ENCODE measurements around the gene AP2A2. TPM values are rescaled to one million over a fixed set of nuclear protein-coding genes. Genes with fewer than 3 reads are reported as not detected.

Gene AP2A2
- total RNA-seq, 1 donor from 2014 or later = 97.3 TPM

DNA sequence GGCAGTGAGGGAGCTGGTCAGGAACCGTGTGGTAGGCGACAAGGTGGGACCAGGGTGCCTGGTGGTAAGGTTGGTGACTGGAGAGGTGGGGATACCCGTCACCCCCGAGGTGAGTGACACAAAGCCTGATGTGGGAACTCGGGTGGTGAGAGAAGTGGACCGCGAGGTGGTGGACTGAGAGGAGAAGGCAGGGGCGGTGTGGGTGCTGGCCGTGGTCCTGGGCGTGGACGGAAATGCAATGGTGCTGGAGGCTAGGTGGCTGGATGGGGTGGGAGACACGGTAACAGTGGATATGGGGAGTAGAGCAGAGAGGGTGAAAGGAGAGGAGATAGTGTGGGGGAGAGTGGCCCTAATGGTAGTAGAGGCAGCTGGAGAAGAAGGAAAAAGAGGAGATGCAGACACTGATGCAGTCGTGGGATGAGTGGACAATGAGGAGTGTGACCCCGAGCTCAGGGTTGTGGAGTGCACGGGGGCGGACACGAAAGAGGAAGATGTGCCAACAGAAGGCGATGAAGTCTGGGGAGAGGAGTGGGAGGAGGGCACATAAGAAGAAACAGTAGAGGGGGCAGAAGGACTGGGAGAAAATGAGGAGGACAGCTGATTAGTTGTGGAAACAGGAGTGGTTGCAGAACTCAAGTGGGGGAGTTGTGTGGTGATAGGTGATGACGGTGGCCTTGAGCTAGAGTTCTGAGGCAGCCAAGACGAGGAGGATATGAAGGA lies 90.3 kb downstream of the AP2A2 start:
- DNase-seq (ENCODE audit: low read depth) = no peak

DNA sequence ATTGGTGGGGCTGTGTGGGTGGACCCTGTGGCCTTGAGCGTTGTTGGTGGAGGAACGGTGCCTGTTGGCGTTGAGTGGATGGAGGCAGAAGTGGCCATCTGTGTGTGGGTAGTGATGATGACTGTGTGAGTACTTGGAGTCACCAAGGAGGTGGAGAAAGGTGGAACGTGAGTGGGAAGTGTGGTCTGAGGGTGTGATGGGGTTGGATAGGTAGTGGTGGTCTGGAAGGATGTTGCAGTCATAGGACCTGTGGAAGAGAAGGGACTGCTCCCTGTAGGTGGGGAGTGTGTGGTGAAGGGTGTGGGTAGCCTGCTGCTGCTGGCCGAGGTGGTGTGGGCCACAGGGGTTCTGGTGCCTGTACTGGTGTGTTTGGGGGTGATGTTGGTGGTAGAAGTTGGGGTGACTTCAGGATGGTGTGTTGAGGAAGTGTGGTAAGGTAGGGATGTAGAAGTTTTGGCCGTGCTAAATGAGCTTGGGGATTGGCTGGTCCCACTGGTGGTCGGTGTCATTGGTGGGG lies 91.0 kb downstream of the AP2A2 start:
- peak; percentile 2 for DNase-seq (ENCODE audit: low read depth)

DNA sequence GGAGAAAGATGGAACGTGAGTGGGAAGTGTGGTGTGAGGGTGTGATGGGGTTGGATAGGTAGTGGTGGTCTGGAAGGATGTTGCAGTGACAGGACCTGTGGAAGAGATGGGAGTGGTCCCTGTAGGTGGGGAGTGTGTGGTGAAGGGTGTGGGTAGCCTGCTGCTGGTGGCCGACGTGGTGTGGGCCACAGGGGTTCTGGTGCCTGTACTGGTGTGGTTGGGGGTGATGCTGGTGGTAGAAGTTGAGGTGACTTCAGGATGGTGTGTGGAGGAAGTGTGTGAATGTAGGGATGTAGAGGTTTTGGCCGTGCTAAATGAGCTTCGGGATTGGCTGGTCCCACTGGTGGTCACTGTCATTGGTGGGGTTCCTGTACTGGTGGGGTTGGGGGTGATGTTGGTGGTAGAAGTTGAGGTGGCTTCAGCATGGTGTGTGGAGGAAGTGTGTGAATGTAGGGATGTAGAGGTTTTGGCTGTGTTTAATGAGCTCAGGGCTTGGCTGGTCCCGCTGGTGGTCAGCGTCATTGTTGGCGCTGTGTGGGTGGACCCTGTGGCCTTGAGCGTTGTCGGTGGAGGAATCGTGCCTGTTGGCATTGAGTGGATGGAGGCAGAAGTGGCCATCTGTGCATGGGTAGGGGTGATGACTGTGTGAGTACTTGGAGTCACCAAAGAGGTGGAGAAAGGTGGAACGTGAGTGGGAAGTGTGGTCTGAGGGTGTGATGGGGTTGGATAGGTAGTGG lies 91.8 kb downstream of the AP2A2 start:
- DNase-seq (ENCODE audit: low read depth) = peak; percentile 2

DNA sequence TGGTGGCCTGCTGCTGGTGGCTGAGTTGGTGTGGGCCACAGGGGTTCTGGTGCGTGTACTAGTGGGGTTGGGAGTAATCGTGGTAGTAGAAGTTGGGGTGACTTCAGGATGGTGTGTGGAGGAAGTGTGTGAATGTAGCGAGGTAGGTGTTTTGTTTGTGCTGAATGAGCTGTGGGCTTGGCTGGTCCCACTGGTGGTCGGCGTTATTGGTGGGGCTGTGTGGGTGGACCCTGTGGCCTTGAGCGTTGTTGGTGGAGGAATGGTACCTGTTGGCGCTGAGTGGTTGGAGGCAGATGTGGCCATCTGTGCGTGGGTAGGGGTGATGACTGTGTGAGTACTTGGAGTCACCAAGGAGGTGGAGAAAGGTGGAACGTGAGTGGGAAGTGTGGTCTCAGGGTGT lies 92.4 kb downstream of the AP2A2 start:
- DNase-seq (ENCODE audit: low read depth) = no peak

DNA sequence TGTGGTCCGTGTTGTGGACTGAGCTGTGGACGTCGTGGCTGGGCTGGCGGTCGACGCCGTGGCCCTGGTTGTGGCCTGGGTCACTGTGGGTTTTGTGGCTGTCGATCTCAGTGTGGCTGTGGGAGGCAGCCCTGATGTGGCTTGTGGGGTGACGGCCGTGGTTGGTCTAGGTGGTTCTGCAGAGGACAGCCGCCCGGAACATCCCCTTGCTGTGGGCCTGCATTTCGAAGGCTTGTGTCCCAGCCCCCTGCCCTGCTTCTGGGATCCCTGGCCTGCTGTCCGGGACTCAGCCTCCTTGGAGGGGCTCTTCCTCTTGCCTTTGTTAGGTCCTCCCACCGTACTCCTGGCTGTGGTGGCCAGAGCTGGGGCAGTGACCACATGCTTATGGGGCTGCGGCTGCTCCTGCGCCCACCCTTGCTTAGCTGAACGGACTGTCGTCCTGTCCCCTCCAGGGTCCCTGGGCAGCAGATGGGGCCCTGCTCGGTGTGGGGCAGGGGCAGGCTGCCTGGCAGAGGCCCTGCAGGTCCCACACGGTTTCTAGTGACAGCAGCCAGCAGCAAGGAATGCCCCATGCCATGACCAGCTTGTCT lies 93.7 kb downstream of the AP2A2 start:
- no peak for DNase-seq (ENCODE audit: low read depth)

DNA sequence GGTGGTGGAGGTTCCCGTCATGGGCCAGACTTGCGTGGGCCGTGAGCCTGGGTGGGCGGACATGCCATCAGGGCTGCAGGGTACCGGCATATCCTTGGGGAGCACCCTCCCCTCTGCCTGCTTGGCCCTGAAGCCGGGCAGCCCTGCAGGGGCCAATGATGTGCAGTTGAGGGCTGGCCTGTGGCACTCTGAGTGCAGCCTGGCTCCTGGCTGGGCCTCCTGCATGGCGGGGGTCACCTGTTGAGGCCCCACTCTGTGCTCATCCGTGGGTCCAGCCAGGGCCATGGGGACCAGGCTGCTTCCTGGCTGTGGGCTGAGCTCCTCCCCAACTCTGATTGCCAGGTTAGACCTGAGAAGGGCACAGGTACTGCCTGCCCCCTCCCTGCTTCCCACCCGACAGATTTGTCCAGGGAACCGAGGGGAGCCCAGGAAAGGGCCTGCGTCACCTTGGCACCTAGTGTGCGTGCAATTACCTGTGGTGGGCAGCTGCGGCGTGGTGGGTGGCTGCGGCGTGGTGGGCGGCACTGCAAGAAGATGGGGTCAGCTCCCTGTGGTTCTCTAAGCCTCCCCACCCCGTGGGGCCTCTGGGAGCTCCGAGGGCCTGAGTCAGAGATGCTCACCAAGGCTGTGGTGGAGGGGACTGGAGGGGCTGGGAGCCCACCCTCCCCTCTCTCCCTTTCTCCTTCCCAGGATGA lies 94.7 kb downstream of the AP2A2 start:
- no peak for DNase-seq (ENCODE audit: low read depth)

DNA sequence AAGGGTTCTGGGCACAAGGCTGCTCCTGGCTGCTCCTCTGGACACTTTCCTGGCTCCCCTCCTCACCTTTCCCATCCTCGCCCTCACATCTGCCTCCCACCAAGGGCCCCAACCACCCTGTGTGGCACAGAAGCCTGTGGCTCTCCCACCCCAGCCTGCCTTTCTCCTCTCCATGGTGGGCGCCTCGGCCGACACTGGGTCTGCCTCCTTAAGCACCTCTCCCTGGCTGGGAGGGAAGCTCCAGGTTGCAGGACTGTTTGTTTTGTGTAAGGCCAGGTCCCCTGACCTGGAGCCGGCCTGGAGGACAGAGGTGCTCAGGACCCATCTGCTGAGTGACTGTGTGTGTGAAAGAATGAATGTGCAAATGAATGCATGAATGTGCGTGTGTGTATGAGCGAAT lies 96.7 kb downstream of the AP2A2 start:
- DNase-seq (ENCODE audit: low read depth) = no peak

DNA sequence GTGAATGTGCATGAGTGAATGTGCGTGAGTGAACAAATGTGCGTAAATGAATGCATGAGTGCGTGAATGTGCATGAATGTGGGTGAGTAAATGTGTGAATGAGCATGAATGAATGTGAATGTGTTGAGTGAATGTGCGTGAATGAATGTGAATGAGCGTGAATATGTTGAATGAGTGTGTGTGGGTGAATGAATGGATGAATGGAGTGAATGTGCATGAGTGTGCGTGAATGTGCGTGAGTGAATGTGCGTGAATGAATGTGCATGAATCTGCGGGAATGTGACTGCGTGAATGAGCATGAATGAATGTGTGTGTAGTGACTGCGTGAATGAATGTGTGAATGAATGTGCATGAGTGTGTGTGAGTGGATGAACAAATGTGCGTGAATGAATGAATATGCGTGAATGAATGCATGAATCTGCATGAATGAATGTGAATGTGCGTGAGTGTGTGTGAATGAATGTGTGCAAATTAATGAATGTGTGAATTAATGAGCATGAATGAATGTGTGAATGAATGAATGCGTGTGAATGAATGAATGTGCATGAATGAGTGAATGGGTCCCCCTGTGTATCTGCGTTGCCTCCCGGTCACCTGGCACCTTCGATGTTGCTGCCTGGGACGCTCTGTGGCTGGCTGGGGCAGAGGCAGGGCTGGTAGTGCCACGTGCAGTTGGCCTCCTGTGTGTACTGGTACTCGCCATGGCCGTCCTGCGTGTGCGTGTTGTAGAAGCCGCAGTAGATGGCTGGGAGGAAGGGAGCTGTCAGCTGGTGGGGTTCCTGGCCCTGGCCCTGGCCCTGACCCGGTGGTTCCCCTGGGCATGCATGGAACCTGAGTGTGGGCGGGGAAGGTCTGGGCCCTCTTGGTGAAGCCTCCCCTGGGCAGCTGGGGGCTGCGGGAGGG lies 97.5 kb downstream of the AP2A2 start:
- no peak for DNase-seq (ENCODE audit: low read depth)

DNA sequence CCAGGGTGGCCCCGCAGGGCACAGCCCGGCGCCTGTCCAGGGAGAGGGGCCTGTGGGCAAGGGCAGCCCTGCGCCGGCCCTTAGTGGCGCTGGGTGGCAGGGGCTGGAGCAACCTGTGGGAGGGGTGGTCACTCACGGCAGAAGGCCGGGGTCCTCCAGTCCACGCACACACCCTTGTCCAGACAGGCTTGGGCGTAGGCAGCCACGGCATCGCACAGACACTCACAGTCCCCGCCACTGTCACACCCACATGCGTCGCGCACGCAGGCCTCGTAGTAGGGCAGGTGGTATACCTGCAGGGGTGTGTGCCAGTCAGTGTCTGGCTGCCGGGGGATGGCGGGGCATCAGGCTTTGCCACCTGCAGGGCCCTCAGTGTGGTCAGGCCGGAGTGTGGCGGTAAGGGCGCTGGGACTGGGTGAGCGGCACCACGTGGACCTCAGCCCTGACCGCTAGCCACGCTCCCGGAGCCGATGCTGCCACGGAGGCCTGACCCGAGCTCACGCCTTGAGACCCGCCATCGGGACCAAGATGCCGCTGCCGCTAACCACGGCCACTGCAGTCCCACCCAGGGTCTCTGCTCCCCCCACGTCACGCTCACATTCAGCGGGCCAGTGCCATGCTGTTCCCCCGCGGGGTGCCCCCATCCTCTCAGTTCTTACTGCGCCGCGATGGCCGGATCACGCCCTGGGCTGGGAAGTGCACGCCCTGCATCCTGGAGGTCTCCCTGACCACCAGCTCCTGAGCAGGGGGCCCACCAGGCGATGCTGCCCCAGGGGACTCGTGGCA lies 98.3 kb downstream of the AP2A2 start:
- no peak for DNase-seq (ENCODE audit: low read depth)

DNA sequence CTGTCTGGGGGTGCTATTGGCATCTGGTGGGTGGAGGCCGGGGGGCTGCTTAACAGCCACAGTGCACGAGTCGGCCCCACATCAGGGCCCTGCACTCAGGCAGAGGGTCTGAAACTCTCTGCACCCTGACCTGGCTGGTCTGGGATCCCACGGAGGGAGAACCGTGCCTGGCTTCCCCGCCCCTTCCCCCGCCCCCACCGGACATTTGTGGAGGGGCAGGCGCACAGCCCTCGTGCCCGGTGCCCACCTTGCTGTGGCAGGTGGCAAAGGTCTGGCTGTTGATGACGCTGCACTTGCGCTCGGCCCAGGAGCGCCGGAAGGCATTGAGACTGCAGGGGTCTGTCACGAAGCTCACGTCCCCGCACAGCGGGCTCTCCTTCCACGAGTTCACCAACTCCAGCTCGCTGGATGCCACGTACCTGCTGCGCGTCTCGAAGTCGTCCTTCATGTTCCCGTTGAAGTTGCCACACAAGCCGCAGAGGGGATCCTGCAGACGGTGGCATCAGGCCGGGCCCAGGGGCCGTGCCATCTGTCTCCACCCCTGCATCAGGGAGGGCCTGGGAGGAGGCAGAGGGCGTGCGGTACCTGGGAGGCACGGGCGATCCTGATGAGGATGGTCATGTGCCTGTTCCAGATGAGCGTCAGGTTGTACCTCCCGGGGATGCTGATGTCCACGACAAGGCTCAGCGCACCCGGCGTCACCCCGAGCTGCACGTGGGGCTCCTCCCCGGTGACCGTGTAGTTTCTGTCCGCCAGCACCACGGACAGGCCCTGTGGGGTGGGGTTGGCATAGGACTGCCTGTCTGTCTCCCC lies 99.1 kb downstream of the AP2A2 start:
- no peak for DNase-seq (ENCODE audit: low read depth)

DNA sequence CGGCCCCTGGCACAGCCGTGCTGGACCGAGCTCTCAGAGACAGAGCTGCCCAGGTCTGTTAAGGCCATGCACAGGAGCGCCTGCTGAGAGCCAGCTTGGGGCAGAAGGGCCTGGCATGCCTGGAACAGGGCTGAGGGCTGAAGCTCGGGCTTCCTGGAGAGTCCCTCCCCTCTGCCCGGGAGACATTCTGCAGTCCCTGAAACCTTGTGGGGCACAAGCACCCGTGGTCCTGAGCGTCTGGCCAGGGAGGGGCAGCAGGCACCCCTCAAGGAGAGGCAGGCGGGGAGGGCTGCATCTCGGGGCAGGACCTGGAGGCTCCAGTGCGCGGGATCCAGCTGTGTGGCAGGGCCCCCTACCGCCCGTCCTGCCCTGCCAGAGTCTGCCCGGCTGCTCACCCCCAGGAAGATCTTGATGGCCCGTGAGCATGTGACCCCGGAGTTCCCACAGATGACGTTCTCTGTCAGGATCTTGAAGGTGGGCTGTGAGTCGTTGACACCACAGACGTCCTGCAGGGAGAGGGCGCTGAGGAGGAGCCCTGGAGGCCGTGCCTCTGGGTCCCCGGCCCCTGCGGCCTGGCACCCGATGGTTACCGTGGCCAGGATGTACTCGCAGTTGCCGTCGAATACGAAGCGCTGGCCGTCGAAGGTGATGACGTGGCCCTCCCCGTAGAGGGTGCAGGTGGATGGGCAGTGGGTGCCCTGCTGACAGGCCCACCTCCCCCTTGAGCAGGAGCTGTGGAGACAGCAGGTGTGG lies 99.9 kb downstream of the AP2A2 start:
- DNase-seq (ENCODE audit: low read depth) = no peak

DNA sequence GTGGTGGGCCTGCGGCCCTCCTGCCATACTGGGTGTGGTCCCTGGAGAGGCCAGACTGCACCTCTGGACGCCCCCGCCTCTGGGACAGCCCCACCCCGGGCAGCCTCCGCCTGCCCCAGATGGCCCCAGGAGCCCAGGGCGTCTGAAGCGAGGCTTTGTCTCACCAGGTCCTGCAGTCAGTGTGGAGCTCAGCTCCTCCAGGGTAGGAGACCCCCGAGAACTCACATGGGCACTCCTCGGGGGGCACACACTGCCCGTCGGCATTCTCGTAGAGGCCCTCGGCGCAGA lies 100.4 kb downstream of the AP2A2 start:
- no peak for DNase-seq (ENCODE audit: low read depth)

DNA sequence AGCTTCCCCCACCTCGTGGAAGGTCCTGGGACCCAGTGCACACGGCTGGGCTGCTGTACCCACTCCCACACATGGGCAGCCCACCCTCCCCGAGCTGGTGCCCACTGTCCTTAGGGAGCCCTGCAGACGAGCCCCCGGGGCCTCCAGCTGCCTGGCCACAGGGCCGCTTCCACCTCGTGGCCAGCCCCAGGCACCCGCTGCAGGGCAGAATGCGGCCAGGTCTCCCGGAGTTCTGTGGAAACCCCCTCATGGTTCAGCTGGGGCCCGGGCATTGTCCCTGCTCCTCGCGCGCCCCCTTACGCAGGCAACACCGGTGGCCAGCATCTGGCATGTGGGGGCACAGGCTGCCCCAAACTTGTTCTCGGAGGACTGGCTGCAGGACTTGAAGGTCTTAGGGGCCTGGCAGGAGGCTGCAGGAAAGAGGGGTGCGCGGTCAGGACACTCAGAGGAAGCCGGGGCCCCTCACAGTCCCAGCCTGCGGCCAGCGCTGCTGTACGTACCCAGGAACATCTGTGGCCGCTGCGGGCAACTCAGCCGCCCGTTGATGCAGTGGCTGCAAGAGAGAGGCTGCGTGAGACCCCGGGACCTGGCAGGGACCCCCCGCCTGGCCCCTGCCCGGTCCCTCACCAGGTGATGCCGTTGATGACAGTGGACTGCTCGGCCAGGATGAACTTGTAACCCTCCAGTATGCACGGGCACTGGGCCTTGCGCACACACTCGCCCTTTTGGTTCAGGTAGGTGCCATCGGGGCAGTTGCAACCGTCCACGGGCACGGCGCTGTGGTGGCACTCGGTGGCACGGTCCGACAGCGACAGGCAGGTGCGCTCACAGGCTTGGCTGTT lies 101.2 kb downstream of the AP2A2 start:
- DNase-seq (ENCODE audit: low read depth) = no peak

DNA sequence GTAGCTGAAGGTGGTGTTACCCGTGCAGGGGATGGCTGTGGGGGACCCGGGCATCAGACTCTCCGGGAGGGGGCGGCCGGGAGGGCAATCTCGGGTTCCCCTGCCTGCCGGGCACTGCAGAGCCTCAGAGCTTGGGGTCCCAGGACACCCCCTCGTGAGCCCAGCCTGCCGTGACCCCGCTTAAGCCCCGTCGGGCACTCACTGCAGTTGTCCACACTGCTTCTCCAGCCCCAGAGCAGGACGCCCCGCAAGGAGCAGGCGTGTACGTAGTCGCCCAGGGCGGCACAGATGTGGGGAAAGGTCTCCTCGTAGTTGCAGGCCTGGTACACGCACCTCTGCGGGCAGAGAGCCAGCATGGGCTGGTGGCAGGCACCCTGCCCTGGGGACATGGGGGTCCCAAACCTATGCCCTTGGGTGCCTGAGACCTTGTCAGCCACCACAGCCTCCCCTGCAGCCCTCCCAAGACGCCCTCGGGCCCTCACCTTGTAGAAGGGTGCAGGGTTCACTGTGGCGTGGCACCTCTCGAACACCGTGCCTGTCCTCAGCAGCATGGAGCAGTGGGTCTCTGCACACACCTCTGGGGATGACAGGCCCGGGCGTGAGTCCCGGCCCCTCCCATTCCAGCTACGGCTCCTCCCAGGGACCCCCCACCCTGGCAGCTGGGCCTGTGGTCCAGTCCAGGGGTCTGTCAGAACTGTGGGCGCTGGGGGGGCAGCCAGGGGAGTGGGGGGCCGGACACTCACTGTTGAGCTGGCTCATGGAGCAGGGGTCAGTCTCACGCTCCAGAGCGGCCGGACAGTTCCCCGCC lies 102.0 kb downstream of the AP2A2 start:
- DNase-seq (ENCODE audit: low read depth) = no peak

DNA sequence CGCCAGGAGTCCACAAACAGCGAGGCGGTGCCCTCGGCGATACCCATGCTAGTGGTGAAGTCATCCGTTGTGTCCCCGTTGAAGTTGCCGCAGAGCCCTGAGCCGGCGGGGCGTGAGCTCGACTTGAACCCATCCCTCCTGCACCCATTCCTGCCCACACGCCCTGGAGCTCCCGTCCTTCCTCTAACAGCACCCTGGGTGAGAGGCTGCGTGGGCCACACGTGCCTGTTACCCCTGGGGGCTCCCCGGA lies 102.5 kb downstream of the AP2A2 start:
- DNase-seq (ENCODE audit: low read depth) = no peak

DNA sequence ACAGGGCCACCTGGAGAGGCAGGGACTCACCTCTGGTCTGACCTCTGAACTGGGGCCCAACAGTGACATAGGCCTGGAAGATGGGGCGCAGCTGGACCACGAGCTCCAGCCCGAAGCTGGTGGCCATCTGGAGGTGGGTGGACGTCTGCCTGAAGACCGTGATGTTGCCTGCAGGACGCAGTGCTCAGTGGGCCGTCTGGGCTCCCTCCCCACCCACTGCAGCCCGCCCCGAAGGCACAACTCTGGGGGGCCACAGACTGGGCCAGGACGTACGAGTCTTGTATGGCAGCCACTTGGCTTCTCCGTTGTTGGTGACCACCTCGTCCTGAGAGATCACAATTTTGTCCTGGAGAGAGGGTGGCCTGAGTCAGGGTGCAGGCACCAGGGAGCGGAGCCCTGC lies 102.9 kb downstream of the AP2A2 start:
- no peak for DNase-seq (ENCODE audit: low read depth)

DNA sequence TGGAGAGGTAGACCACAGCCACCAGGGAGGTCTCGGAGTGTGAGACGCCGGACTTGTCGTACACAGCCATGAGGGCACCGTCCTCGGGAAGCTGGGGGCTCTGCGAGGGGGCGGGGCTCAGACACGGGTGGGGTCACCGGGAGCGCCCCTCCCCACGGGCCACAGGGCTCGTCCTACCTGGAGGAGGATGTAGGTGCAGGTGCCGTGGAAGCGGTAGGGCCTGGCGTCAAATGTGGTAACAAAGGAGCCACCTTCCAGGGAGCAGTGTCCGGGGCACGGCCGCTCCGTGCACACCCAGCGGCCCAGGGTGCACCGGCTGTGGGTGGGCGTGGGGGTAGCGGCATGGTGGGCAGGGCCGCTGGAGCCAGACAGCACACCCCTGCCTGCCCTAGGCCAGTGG lies 103.4 kb downstream of the AP2A2 start:
- no peak for DNase-seq (ENCODE audit: low read depth)

DNA sequence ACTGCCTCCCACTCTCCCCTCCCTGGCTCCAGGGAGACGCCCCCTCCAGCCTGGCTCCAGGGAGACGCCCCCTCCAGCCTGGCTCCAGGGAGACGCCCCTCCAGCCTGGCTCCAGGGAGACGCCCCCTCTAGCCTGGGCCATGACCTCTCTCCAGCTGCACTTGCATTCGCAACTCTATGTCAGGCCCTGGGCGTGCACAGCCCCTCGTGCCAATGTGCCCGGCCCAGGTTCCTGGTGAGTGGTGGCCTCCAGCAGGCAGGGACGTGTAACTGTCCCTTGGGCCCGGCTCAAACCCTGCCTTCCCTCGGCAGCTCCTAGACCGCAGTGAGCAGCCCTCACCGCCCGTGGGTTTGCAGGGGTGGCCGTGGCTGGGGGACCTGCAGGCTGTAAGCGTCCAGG lies 104.0 kb downstream of the AP2A2 start:
- DNase-seq (ENCODE audit: low read depth) = no peak
